Measurements from ENCODE around the gene IFNW1. TPM values are rescaled to one million over a fixed set of nuclear protein-coding genes. Genes with fewer than 3 reads are reported as not detected.
A peak's percentile ranks its signal among the peaks of the same experiment; 100 is the strongest.

Gene IFNW1
- total RNA-seq, 1 experiment from 2014 or later, result not detected

- in situ Hi-C loops (cut with HindIII; ENCODE audit: low pct_unique_long_range_greater_than_20kb, low sequenced_read_pairs), result no loop called here
- DNase-seq (ENCODE audit: low read depth), result no peak
Observed at GRCh38 chr9:21119093-21119770, 22.4 kb downstream of the IFNW1 start.

- in situ Hi-C loops (cut with HindIII; ENCODE audit: low pct_unique_long_range_greater_than_20kb, low sequenced_read_pairs), result no loop called here
- DNase-seq (ENCODE audit: low read depth), result no peak
Observed at GRCh38 chr9:21114311-21114710, 27.3 kb downstream of the IFNW1 start.

- in situ Hi-C loops (cut with HindIII; ENCODE audit: low pct_unique_long_range_greater_than_20kb, low sequenced_read_pairs), result no loop called here
- peak; percentile 41 for DNase-seq (ENCODE audit: low read depth)
Observed at GRCh38 chr9:21110708-21111576, 30.7 kb downstream of the IFNW1 start.

GRCh38 chr9:21104787-21105186 is 36.8 kb downstream of the IFNW1 start:
- no peak for DNase-seq (ENCODE audit: low read depth)
- in situ Hi-C loops (cut with HindIII; ENCODE audit: low pct_unique_long_range_greater_than_20kb, low sequenced_read_pairs), result no loop called here

- no peak for DNase-seq (ENCODE audit: low read depth)
- in situ Hi-C loops (cut with HindIII; ENCODE audit: low pct_unique_long_range_greater_than_20kb, low sequenced_read_pairs), result no loop called here
Observed at GRCh38 chr9:21102305-21102704, 39.3 kb downstream of the IFNW1 start.

GRCh38 chr9:21097817-21098216 is 43.8 kb downstream of the IFNW1 start:
- in situ Hi-C loops (cut with HindIII; ENCODE audit: low pct_unique_long_range_greater_than_20kb, low sequenced_read_pairs), result no loop called here
- no peak for DNase-seq (ENCODE audit: low read depth)

- no peak for DNase-seq (ENCODE audit: low read depth)
- in situ Hi-C loops (cut with HindIII; ENCODE audit: low pct_unique_long_range_greater_than_20kb, low sequenced_read_pairs), result no loop called here
Observed at GRCh38 chr9:21096901-21097255, 44.8 kb downstream of the IFNW1 start.

GRCh38 chr9:21096172-21096900 is 45.3 kb downstream of the IFNW1 start:
- in situ Hi-C loops (cut with HindIII; ENCODE audit: low pct_unique_long_range_greater_than_20kb, low sequenced_read_pairs), result no loop called here
- DNase-seq (ENCODE audit: low read depth), result peak; percentile 41

GRCh38 chr9:21095561-21095960 is 46.1 kb downstream of the IFNW1 start:
- DNase-seq (ENCODE audit: low read depth), result no peak
- in situ Hi-C loops (cut with HindIII; ENCODE audit: low pct_unique_long_range_greater_than_20kb, low sequenced_read_pairs), result no loop called here

Other genes with a start within 250 kb of the IFNW1 start
- 2.2 and 8.1 TPM in 2 replicates for gene HACD4, start 110.2 kb downstream of the IFNW1 start, total RNA-seq (2014; rRNA removed; shearing (Covaris generic); ENCODE audit: low replicate concordance)
- not detected in 2 replicates for gene IFNB1, start 63.9 kb downstream of the IFNW1 start, total RNA-seq (2014; rRNA removed; shearing (Covaris generic); ENCODE audit: low replicate concordance)
- not detected in 2 replicates for gene IFNA21, start 24.8 kb upstream of the IFNW1 start, total RNA-seq (2014; rRNA removed; shearing (Covaris generic); ENCODE audit: low replicate concordance)
- not detected in 2 replicates for gene IFNA4, start 45.8 kb upstream of the IFNW1 start, total RNA-seq (2014; rRNA removed; shearing (Covaris generic); ENCODE audit: low replicate concordance)
- gene IFNA7, start 60.4 kb upstream of the IFNW1 start, total RNA-seq (2014; rRNA removed; shearing (Covaris generic); ENCODE audit: low replicate concordance), result not detected in 2 replicates
- not detected in 2 replicates for gene IFNA10, start 65.3 kb upstream of the IFNW1 start, total RNA-seq (2014; rRNA removed; shearing (Covaris generic); ENCODE audit: low replicate concordance)
- gene IFNA16, start 75.5 kb upstream of the IFNW1 start, total RNA-seq (2014; rRNA removed; shearing (Covaris generic); ENCODE audit: low replicate concordance), result not detected in 2 replicates
- gene IFNA17, start 86.4 kb upstream of the IFNW1 start, total RNA-seq (2014; rRNA removed; shearing (Covaris generic); ENCODE audit: low replicate concordance), result not detected in 2 replicates
- gene IFNA14, start 98.2 kb upstream of the IFNW1 start, total RNA-seq (2014; rRNA removed; shearing (Covaris generic); ENCODE audit: low replicate concordance), result not detected in 2 replicates
- gene IFNA5, start 163.5 kb upstream of the IFNW1 start, total RNA-seq (2014; rRNA removed; shearing (Covaris generic); ENCODE audit: low replicate concordance), result not detected in 2 replicates
- gene KLHL9, start 193.6 kb upstream of the IFNW1 start, total RNA-seq (2014; rRNA removed; shearing (Covaris generic); ENCODE audit: low replicate concordance), result 2.5 and 4.3 TPM in 2 replicates
- gene IFNA6, start 209.1 kb upstream of the IFNW1 start, total RNA-seq (2014; rRNA removed; shearing (Covaris generic); ENCODE audit: low replicate concordance), result not detected in 2 replicates
- gene IFNA13, start 226.2 kb upstream of the IFNW1 start, total RNA-seq (2014; rRNA removed; shearing (Covaris generic); ENCODE audit: low replicate concordance), result not detected in 2 replicates
- gene IFNA2, start 243.6 kb upstream of the IFNW1 start, total RNA-seq (2014; rRNA removed; shearing (Covaris generic); ENCODE audit: low replicate concordance), result not detected in 2 replicates